GM12891 (cell line): ENCODE measurements around the gene PCNX1.

Experiments used
- PAX5 ChIP-seq: IDR thresholded peaks from 2 replicates; pipeline ENCODE4 v1.6.1; 2011; ENCODE audit warnings: low read length, moderate library complexity, mild to moderate bottlenecking; ENCODE audit not compliant: insufficient read depth, severe bottlenecking
- POLR2A ChIP-seq: IDR thresholded peaks from 2 replicates; pipeline ENCODE4 v1.6.1; 2011; ENCODE audit warnings: low read depth, low read length, control low read depth
- POLR2AphosphoS5 ChIP-seq: IDR thresholded peaks from 2 replicates; pipeline ENCODE4 v1.6.1; 2011; ENCODE audit warnings: low read depth, low read length, control low read depth
- POU2F2 ChIP-seq: IDR thresholded peaks from 2 replicates; pipeline ENCODE4 v1.6.1; 2011; ENCODE audit warnings: low read depth, mild to moderate bottlenecking, control low read depth, low read length, moderate library complexity
- TAF1 ChIP-seq: IDR thresholded peaks from 2 replicates; pipeline ENCODE4 v1.6.1; 2011; ENCODE audit warnings: low read depth, low read length, control low read depth

DNA sequence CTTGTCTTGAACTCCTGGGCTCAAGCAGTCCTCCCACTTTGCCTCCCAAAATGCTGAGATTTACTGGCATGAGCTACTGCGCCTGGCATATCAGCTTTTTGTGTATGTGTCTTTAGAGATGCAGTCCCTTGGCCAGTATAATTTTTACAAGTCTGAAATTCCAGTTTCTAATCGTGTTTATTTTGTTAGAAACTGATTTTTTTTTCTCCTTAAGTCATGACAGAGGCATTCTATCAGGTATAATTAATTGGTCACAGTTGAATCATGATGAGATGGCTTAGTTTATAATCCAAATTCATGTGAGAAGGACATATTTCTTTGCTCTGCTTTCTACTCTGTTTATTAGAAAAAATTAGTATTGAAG lies 98.9 kb downstream of the PCNX1 start:
- no peak for TF ChIP-seq PAX5
- no peak for TF ChIP-seq POLR2A
- TF ChIP-seq TAF1, result no peak
- TF ChIP-seq POLR2AphosphoS5, result no peak
- TF ChIP-seq POU2F2, result no peak
